ENCODE results near the gene FPGS.
"Not testable (repeated sequence)": the region's sequence is repeated elsewhere in the genome, so short reads cannot be mapped to it uniquely, and the experiment has no call there.

The FPGS gene

DNA sequence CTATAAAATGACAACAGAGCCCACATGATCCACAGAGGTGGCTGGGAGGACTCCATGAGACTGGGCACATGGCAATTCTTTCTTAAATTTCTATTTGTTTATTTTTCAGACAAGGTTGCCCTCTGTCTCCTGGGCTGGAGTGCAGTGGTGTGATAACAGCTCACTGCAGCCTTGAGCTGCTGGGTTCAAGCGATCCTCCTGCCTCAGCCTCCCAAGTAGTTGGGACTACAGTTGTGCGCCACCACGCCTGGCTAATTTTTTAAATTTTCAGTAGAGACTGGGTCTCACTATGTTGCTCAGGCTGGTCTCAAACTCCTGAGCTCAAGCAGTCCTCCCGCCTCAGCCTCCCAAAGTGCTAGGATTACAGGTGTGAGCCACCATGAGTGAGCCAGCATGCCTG, 42.9 kb downstream of the FPGS start:
- FAIRE-seq, result not testable (repeated sequence)

DNA sequence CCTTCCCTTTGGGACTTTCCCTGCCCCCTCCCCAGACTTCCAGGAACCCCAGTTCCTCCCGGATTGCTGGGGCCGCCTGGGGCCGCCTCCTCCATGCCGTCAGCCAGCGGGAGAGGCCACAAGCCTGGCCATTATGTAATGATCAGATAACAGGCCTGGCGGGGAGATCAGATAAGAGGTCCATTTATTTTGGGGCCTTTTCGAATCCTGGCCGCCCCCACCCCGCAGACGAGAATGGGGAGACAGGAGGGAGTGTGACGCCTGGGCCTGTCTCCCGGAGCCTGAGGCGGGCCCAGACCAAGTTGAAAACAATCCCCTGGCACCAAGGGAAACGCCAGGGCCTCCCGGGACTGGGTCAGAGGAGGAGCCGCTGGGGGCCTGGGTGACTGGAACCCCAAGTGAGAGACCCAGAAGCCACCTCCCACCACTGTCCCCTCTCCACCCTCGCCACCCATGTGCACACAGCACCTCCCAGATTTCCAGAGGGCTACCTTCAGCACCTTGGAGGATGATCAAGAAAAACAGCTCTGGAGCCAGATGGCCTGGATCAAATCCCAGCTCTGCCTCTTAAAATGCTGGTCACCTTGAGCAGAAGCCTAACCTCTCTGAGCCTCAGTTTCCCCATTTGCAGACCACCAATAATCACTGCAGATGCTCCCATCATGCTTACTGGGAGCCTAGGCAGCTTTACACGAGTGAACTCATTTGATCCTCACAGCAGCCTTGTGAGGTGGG, 43.9 kb downstream of the FPGS start:
- FAIRE-seq, result no peak

DNA sequence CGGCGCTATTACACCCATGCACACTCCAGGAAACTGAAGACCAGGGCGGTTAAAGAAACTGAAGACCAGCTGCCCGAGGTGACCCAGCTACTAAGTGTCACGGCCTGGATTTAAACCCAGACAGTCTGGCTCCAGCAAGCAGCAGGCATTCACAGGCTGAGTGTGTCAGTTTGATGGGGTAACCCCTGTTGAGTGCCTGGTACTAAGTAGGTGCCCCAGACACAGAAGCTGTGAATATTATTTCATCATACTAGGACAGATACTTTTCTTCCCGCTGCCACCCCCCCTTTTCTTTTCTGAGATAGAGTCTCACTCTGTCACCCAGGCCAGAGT, 44.5 kb downstream of the FPGS start:
- FAIRE-seq, result no peak

DNA sequence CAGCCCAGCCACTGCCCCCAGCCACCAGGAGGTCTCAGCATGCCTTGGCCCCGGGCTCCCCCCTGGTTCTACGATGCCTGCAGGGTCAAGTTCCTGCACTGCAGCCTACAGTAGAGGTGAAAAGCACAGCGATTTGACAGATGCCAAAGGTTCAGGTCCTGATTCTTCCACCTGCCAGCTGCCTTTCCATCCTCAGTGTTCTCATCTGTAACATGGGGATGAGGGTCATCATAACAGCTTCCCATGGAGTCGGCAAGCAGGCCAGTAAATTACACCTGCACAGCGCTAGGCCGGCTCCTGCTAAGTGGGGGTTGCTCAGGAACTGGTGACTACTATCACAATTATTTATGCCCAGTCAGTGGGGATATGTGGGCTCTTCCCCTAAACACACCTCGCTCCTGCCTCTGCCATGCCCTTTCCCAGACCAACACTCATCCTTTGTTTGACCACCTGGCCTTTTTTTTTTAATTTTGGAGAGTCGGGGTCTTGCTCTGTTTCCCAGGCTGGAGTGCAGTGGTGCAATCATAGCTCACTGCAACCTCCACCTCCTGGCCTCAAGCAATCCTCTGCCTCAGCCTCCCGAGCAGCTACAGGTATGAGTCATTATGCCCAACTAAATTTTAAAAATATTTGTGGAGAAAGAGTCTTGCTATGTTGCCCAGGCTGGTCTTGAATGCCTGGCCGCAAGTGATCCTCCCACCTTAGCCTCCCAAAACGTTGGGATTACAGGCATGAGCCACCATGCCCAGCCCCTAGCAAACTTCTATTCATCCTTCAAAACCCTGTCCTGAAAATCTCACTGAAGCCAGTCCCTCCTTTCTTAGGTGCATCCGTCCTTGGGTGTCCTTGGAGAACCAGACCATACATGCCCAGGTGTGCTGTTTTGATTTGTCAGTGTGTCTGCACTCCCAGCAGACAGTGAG, 45.4 kb downstream of the FPGS start:
- FAIRE-seq, result no peak

DNA sequence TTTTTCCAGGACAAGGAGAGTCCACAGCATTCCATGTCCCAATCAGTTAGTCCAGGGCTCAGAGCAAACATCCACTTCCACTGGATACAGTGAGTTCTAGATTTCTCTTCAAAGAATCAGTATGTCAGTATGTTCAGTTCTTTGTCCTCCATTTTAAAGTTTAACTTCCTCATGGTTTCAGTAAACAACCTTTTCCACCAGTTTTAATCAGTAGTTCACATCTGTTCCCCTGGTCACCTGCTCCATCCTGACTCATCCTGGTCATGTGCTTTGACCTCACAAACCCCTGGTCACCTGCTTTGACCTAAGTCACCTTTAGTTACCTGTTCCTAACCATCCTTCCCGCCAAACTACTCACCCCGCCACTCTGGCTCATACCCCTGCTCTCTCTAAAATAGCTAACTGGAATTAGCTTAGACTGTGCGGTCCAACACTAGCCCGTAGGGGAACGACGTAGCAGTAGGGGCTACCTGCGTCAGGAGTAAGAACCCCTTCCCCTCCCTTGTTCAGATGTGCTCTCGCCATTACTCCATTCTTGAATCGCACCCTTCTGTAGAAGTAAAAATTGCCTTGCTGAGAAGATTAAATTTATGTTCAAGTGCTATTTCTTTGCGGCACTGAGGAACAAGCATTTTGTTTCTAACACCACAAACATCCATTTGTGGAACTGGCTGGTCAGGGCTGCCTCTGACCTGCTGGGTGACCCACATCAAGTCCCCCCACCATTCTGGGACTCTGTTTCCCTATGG, 46.2 kb downstream of the FPGS start:
- no peak for FAIRE-seq

DNA sequence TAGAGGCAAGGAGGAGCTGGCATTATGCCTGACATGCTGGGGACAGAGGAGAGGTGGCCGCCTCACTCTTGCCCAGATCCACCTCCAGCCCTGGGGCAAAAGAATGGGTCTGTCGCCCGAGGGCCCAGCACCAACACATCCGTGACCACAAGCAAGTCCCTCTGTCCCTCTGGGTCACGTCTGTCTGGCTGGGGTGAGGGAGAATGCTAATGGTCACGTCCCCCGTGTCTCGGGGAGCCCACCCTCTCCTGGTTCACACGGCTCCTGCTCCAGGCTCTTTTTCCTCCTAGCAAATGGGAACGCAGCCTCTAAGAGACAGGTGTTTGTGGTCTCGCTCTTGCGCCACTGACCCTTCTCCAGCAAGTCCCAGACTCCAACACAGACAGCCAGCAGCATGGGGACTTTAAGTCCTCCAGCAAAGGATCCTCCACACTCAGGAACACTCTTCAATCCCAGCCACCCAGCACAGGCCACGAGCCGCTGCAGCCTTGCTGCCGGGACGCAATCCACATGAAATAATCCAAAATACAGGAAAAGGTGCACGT, 47.7 kb downstream of the FPGS start:
- FAIRE-seq, result no peak

DNA sequence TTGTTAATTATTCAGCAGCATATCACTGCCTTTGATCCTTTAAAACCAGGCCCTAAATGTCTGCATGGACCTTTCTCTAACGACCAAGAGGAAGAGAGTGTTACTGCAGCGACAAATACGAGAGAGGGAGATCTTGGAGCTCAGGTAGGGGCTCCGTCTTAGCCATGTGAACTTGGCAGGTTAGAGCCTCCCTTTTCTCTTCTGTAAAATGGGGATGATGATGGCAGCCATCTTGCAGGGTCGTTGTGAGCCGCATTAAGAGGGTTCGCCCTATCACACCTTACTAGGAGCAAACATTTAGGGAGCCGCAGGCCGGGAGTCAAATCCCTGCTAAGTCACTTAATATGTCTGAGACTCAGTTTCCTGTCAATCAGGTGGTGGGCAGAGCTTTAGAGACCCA, 50.1 kb downstream of the FPGS start:
- no peak for FAIRE-seq

DNA sequence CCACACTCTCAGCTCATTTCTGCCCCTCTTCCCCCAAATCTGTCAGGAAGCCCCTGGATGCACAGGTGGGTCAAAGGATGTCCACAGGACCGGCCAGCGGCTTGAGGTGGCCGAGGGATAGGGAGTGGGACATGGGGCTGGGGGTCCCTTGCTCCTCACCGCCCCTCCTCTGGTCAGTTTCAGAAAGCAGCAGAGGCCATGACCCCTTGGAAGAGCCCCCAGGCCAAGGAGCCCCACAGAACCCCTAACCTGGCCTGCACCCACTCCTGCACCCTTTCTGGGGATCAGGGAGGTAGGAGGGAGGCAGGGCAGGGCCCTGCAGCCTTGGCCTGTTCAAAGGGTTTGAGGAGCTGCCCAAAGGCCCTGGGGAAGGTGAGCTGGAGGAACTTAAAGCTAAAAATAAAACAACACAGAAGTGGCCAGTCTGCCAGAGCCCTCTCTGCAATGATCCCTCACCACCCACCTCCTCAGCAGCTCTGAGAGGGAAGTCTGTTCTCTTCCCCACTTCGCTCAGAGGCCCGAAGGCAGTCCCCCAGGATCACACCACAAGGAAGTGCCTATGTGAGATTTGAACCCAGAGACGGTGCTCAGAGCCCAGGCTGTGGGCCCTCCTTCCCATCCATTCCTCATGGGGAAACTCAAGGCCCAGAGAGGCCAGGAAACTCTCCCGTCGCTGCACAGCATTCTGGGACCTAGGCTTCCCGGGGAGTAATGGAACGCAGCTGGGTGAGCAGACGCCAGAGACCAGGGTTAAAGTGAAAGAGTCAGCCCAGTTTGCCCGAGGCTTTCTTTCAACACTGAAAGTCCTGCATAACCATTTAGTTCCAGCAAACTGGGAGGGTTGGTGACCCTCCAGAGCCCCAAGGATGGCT, 50.9 kb downstream of the FPGS start:
- FAIRE-seq, result no peak

DNA sequence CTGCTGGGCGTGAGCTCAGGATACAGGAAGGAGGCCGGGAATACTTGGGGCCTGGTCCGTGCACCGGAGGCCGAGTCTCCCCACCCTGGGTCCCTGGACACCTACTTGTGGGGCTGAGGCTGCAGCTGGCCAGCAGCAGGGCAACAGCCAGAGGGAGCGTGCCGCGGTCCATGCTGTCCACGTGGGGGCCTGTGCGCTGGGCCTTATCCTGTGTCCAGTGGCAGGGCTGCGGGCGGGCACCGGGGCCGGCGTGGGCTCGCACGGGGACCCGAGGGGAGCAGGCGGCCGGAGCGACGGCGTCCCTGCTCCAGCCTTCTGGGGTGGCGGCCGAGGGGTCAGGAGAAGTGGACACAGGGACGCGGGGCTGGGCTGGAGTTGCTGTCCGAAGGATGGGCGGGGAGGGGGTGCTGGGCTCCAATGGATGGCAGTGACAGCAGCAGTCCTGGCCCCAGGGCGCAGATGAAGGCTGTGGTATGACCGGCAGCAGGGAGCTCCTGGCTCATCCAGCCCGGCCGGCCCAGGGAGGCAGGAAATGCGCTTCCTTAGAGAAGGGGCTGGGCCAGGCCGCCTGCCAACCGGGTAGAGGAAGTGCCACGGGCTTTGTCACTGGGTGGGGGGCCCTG, 51.6 kb downstream of the FPGS start, which contains the start of gene ENG:
Gene ENG, minus strand, starts transcription at position 475 of the 623 bp plus-strand sequence. Its CDS starts 303 bp downstream, at position 172.
- FAIRE-seq, result no peak

DNA sequence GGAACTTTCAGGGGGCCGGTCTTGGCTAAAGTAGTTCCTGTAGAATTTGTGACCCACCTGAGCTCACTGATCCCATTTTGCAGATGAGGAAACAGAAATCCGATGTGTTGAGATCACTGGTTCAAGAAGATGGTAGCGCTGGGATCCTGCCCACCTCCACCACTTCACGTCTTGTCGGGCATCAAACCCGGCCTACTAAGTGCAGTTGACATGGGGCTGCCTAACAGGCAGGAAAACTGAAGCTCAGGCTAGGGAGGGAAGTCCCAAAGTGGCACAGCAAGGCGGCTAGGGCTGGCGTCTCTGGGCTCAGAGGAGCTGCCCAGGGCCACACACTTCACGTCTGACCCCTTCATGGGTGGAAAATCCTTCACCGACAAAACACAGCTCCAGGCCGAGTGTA, 52.3 kb downstream of the FPGS start:
- no peak for FAIRE-seq

DNA sequence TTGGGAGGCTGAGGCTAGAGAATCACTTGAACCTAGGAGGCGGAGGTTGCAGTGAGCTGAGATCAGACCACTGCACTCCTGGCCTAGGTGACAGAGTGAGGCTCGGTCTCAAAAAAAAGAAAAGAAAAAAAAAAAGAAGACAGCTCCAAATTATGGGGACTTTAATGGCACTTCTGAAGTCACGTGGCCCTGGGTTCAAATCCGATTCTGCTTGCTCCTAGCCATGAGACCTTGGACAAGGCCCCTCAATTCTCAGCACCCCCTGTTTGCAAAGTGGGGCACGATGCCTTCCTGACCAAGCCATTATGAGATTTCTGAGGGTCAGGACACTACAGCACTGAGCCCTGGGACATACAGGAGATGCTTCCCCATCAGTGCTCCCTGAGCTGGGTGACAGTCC, 52.8 kb downstream of the FPGS start:
- no peak for FAIRE-seq

DNA sequence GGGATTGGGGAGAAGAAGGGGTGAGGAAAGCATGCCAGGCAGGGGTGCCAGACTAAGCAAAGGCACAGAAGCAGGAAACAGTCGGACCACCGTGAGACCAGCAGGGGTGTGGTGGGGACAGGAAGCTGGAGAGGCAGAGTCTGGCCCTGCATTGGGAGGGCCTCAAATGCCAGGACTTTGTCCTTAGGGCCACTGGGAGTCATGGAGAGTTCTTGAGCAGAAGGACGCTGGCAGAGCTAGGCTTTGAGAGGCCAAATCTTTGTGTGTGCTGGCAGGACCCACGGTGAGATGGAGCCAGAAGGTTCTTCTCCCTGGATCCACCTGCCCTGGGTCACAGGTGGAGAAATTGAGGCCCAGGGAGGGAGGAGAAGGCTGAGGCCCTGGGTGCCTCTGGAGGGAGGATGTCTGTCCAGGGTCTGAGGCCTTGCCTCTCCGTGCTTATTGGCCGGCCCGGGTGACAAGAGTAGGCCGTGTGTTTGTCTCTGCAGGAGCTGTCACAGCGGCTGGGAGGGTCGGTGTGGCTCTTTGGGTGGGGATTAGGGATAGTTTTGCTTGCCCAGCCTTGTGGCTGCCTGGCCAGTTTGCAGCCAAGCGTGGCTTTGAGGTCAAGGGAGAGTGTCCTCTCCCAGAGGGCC, 53.5 kb downstream of the FPGS start:
- no peak for FAIRE-seq

DNA sequence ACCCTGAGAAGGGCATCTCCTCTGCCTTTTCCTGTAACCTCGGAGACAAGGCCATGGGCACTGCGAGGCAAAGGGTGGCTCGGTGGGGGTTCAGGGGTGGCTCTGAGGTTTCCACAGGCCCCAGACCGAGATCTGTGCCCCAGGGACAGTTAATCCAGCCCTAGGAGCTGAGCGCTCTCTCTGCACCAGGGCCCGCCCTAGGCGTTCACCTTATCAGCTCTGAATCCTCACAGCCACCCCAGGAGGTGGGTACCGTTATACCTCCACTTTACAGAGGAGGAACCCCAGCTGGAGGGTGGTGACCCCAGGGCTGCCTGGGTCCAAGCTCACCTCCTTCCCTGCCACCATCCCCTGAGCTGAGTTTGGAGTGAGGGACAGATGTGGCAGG, 54.0 kb downstream of the FPGS start:
- FAIRE-seq, result no peak

DNA sequence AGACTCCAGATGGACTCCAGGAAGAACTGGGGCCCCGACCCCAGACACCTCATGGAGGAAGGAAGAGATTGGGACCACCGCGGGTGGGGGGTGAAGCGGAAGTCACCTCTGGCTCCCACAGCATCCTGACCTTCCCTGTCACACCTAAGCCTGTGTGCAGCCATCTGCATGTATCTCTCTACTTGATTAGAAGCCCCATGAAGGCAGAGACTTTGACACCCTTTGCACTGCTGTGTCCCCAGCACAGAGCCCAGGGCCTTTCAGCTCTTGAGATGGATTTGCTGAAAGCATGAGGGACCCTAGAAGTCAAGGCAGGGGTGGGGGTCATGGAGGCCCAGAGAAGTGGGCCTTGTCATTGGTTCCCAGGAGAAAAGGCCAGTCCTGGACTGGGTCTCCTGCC, 54.6 kb downstream of the FPGS start:
- FAIRE-seq, result no peak

DNA sequence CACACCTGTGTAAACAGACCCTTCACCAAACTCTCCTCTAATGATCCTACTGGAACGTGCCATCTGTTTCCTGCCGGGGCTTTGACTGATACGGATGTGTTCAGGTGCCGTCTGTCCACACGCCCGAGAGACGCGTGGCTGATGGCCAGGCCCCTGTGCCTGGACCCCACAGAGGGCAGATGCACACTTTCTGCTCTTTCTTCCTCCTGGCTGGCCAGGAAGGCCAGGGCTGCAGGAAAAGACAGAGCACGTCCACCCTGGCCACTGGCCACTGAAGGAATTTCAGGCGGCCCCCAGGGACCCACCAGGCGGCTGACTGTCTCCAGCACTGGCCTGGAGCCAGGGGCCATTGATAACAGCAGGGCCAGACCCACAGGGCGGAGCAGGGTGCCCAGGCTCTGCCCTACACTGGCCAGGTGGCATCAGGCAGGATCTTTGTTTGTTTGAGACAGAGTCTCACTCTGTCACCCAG, 55.4 kb downstream of the FPGS start:
- FAIRE-seq, result no peak

DNA sequence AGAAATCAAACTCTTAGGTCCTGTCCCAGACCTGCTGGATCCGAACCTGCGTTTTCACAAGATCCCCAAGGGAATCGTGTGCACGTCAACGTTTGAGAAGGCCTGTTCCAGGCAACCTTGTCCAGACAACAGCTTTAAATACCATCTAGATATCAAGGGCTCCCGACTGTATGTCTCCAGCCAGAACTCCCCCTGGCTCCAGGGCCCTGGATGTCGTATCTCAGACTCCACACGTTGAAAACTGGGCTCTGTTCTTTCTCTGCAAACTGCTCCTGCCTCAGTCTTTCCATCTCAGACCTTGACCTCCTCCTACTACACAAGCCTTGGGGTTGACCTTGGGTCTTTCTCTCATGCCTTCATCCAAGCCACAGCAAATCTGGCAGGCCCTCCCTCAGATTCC, 57.6 kb downstream of the FPGS start:
- no peak for FAIRE-seq

DNA sequence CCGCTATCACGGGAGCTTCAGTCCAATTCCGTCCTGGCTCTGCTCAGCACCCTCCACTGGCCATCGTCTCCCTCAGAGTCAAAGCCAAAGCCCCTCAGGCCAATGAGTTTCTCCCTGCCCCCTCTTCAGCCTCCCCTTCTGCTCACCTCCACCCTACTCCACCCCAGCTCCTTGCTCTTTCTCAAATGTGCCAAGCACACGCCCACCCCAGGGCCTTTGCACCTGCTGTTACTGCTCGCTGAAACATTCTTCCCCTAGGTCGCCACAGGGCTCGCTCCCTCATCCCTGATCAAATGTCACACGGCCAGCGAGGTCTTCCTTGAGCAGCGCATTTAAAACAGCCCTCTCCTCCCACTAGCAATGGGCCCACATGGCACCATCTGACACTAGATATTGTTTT, 58.1 kb downstream of the FPGS start:
- FAIRE-seq, result no peak

DNA sequence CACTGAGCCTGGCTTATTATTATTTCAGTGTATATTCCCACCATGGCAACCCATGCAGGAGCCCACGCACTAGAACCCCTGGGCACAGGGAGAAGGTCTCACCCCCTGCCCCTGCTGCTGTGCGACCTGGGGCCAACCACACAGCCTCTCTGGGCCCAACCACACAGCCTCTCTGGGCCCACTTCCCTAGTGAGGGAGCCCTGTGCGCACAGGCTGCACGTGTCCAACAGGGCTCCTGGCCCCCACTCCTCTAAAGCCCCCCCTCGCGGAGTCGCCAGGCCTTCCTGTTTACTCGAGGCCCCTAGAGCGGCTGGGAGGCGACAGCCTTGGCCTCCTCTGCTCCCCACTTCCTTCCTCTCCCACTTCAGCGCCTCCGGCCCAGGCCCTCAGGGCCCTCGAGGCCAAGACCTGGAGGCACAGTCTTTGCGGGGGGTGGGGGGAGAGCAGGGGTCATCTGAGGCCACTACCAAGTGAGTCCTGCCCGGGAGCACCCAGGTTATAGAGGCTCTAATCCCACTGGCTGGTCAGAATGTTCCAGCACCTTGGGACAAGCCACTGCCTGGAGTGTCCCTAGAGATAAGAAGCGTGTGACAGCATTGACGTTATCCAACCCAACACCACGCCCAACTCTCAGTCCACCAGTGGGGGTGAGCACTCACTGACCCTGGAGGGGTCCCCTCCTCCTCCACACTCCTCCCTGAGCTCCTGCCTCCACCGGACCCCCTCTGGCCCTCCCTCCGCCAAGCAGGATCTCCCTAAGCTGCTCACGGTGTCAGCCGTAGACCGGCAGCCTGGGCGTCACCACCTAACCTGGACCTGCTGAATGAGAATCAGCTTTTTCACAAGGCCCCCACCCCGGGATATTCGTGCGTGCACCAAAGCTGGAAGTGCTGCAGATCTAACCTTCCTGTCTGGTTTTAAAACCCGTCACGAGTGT, 59.7 kb downstream of the FPGS start:
- no peak for FAIRE-seq

DNA sequence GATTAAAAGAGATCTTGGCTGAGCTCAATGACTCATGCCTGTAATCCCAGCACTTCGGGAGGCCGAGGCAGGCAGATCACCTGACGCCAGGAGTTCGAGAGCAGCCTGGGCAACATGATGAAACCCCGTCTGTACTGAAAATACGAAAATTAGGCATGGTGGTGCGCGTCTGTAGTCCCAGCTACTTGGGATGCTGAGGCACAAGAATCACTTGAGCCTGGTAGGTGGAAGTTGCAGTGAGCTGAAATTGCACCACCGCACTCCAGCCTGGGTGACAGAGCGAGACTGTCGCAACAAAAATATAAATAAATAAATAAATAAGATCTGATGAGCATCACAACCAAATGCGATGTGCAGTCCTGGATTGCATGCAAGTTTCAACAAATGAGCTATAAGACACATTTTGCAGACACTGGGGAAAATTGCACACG, 60.5 kb downstream of the FPGS start:
- FAIRE-seq, result no peak

All from G401.6 (cell line).